ENCODE data around the gene EXOC4.
"Not testable (repeated sequence)": the region's sequence is repeated elsewhere in the genome, so short reads cannot be mapped to it uniquely, and the experiment has no call there.

The EXOC4 gene

GRCh38 chr7:133309333-133309732 is 56.5 kb downstream of the EXOC4 start:
- Histone ChIP-seq H3K36me3 (ENCODE audit: insufficient read depth, low read length) (peaks cover 32% of the 10 kb centered on the region), H3K27ac (ENCODE audit: low read depth, low read length) (no peak overlapping the region), H3K27me3 (ENCODE audit: insufficient read depth, low read length) (no peaks in the 10 kb centered on the region), H2AFZ (ENCODE audit: low read length, unreplicated experiment) (no peak overlapping the region), H3K4me1 (ENCODE audit: control insufficient read depth, insufficient read depth, low read length, unreplicated experiment) (no peaks in the 10 kb centered on the region), H3K4me3 (ENCODE audit: low read depth, low read length) (no peak overlapping the region), H3K79me2 (ENCODE audit: control insufficient read depth, insufficient read depth, low read length, unreplicated experiment) (no peaks in the 10 kb centered on the region)

- H3K27me3 ChIP-seq (ENCODE audit: insufficient read depth, low read length) = no peaks in the 10 kb centered on the region
- peaks cover 30% of the 10 kb centered on the region for H3K36me3 ChIP-seq (ENCODE audit: insufficient read depth, low read length)
- H3K27ac ChIP-seq (ENCODE audit: low read depth, low read length) = no peak overlapping the region
- no peak overlapping the region for H3K4me3 ChIP-seq (ENCODE audit: low read depth, low read length)
- H3K4me1 ChIP-seq (ENCODE audit: control insufficient read depth, insufficient read depth, low read length, unreplicated experiment) = peaks cover 4% of the 10 kb centered on the region
- no peak overlapping the region for H2AFZ ChIP-seq (ENCODE audit: low read length, unreplicated experiment)
- no peaks in the 10 kb centered on the region for H3K79me2 ChIP-seq (ENCODE audit: control insufficient read depth, insufficient read depth, low read length, unreplicated experiment)
These were observed 57.5 kb downstream of the EXOC4 start for GRCh38 chr7:133310232-133310862.

DNA sequence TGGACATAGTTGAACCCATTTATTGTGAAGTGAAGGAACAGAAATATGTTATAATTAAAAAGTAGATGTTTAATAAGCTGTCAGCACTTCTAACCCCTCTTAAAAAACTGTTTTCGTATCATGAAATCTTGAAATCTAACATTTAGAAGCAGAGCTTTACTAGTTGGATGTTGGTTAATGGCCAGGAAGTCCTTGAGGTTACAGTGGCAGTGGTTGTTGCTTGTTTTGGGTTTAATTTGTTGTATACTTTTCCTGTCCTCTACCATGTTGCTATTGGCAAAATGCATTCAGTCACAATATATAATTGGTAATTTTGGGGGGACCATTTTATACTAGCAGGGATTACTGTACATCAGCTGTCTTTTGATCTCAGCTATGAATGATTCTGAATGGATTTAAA is 60.7 kb downstream of the EXOC4 start:
- Histone ChIP-seq H3K27me3 (ENCODE audit: insufficient read depth, low read length) (no peaks in the 10 kb centered on the region), H3K27ac (ENCODE audit: low read depth, low read length) (no peak overlapping the region), H3K4me1 (ENCODE audit: control insufficient read depth, insufficient read depth, low read length, unreplicated experiment) (peaks cover 4% of the 10 kb centered on the region), H3K79me2 (ENCODE audit: control insufficient read depth, insufficient read depth, low read length, unreplicated experiment) (no peaks in the 10 kb centered on the region), H3K4me3 (ENCODE audit: low read depth, low read length) (no peak overlapping the region), H3K36me3 (ENCODE audit: insufficient read depth, low read length) (peaks cover 5% of the 10 kb centered on the region), H2AFZ (ENCODE audit: low read length, unreplicated experiment) (no peak overlapping the region)

DNA sequence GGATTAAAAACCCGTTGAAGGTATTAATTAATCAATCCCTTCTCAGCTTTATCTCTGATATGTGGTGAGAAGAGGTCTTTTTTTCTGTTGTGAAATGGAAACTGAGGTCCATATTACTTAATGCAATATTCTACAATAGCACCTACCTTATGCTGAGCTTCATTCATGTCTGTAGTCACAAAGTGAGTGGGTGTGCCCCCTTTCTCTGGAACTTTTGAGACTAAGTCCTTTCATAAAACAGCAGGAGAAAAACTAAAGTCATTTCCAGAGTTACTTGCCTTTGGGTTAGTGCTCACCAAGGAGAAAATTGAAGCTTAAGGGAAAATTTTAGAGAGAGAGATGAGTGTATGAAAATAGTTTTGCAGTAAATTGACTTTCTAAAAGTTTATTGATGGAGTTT is 61.2 kb downstream of the EXOC4 start:
- Histone ChIP-seq H3K27ac (ENCODE audit: low read depth, low read length) (no peak overlapping the region), H3K4me1 (ENCODE audit: control insufficient read depth, insufficient read depth, low read length, unreplicated experiment) (peaks cover 4% of the 10 kb centered on the region), H3K4me3 (ENCODE audit: low read depth, low read length) (no peak overlapping the region), H3K36me3 (ENCODE audit: insufficient read depth, low read length) (peaks cover 5% of the 10 kb centered on the region), H2AFZ (ENCODE audit: low read length, unreplicated experiment) (no peak overlapping the region), H3K27me3 (ENCODE audit: insufficient read depth, low read length) (no peaks in the 10 kb centered on the region), H3K79me2 (ENCODE audit: control insufficient read depth, insufficient read depth, low read length, unreplicated experiment) (no peaks in the 10 kb centered on the region)

DNA sequence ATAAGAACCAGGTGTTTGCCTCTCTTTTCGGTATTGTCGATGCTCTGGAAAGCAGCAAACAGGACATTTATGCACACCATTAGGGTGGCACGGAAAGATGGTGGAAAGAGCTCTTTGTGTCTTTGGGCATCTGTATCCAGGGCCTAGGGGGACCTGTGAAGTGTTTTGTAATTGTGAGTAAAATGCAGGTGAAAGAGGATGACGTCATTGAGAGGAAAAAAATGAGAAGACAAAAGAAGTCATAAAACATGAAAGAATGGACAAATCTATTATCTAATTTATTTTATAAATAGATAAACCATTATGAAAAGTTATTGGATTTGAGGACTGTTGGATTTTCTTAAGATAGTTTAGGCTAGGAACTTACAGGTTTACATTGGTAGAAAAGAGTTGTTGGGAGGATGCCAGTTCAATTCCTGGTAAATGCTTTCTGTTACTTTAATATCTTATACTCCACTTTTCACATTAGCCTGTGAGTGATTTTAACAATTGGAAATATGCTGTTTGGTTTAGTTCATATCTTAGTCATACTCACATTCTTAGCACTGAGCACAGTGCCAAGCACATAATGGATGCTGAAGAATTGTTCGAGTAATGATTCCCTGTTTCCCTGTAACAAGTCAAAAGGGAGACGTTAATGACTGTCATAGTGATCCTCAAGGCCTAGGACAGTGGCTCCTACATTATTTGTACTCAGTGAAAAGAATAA is 62.6 kb downstream of the EXOC4 start:
- no peaks in the 10 kb centered on the region for H3K27me3 ChIP-seq (ENCODE audit: insufficient read depth, low read length)
- no peak overlapping the region for H2AFZ ChIP-seq (ENCODE audit: low read length, unreplicated experiment)
- no peak overlapping the region for H3K27ac ChIP-seq (ENCODE audit: low read depth, low read length)
- H3K79me2 ChIP-seq (ENCODE audit: control insufficient read depth, insufficient read depth, low read length, unreplicated experiment) = no peaks in the 10 kb centered on the region
- H3K36me3 ChIP-seq (ENCODE audit: insufficient read depth, low read length) = peaks cover 11% of the 10 kb centered on the region
- no peak overlapping the region for H3K4me3 ChIP-seq (ENCODE audit: low read depth, low read length)
- peaks cover 4% of the 10 kb centered on the region for H3K4me1 ChIP-seq (ENCODE audit: control insufficient read depth, insufficient read depth, low read length, unreplicated experiment)

GRCh38 chr7:133319842-133320241 is 67.0 kb downstream of the EXOC4 start:
- H3K36me3 ChIP-seq (ENCODE audit: insufficient read depth, low read length) = peaks cover 13% of the 10 kb centered on the region; the same call in 1 of the 2 replicates
- no peak overlapping the region for H3K4me3 ChIP-seq (ENCODE audit: low read depth, low read length)
- no peak overlapping the region for H3K27ac ChIP-seq (ENCODE audit: low read depth, low read length)
- no peaks in the 10 kb centered on the region for H3K79me2 ChIP-seq (ENCODE audit: control insufficient read depth, insufficient read depth, low read length, unreplicated experiment)
- no peaks in the 10 kb centered on the region for H3K27me3 ChIP-seq (ENCODE audit: insufficient read depth, low read length)
- H3K4me1 ChIP-seq (ENCODE audit: control insufficient read depth, insufficient read depth, low read length, unreplicated experiment) = peaks cover 4% of the 10 kb centered on the region
- H2AFZ ChIP-seq (ENCODE audit: low read length, unreplicated experiment) = no peak overlapping the region

GRCh38 chr7:133320891-133321290 is 68.0 kb downstream of the EXOC4 start:
- no peaks in the 10 kb centered on the region for H3K4me1 ChIP-seq (ENCODE audit: control insufficient read depth, insufficient read depth, low read length, unreplicated experiment)
- no peak overlapping the region for H3K27ac ChIP-seq (ENCODE audit: low read depth, low read length)
- no peak overlapping the region for H3K4me3 ChIP-seq (ENCODE audit: low read depth, low read length)
- peaks cover 13% of the 10 kb centered on the region; the same call in 1 of the 2 replicates for H3K36me3 ChIP-seq (ENCODE audit: insufficient read depth, low read length)
- no peak overlapping the region for H2AFZ ChIP-seq (ENCODE audit: low read length, unreplicated experiment)
- no peaks in the 10 kb centered on the region for H3K79me2 ChIP-seq (ENCODE audit: control insufficient read depth, insufficient read depth, low read length, unreplicated experiment)
- H3K27me3 ChIP-seq (ENCODE audit: insufficient read depth, low read length) = no peaks in the 10 kb centered on the region

DNA sequence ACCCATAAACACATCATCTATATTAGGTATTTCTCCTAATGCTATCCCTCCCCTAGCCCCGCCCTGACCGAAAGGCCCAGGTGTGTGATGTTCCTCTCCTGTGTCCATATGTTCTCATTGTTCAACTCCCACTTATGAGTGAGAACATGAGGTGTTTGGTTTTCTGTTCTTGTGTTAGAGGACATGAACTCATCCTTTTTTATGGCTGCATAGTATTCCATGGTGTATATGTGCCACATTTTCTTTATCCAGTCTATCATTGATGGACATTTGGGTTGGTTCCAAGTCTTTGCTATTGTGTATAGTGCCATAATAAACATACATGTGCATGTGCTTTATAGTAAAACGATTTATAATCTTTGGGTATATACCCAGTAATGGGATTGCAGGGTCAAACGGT is 68.5 kb downstream of the EXOC4 start:
- H3K27me3 ChIP-seq (ENCODE audit: insufficient read depth, low read length); H3K27ac ChIP-seq (ENCODE audit: low read depth, low read length); H3K4me3 ChIP-seq (ENCODE audit: low read depth, low read length); H2AFZ ChIP-seq (ENCODE audit: low read length, unreplicated experiment); H3K79me2 ChIP-seq (ENCODE audit: control insufficient read depth, insufficient read depth, low read length, unreplicated experiment); H3K4me1 ChIP-seq (ENCODE audit: control insufficient read depth, insufficient read depth, low read length, unreplicated experiment): not testable (repeated sequence)
- H3K36me3 ChIP-seq (ENCODE audit: insufficient read depth, low read length) = peaks cover 13% of the 10 kb centered on the region; the same call in 1 of the 2 replicates

DNA sequence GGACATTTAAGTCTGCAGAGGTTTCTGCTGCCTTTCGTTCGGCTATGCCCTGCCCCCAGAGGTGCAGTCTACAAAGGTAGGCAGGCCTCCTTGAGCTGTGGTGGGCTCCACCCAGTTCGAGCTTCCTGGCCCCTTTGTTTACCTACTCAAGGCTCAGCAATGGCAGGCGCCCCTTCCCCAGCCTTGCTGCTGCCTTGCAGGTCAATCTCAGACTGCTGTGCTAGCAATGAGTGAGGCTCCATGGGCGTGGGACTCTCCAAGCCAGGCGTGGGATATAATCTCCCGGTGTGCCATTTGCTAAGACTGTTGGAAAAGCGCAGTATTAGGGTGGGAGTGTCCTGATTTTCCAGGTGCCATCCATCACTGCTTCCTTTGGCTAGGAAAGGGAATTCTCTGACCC is 73.9 kb downstream of the EXOC4 start:
- not testable (repeated sequence) for H3K79me2 ChIP-seq (ENCODE audit: control insufficient read depth, insufficient read depth, low read length, unreplicated experiment); H3K4me1 ChIP-seq (ENCODE audit: control insufficient read depth, insufficient read depth, low read length, unreplicated experiment); H3K27ac ChIP-seq (ENCODE audit: low read depth, low read length); H3K27me3 ChIP-seq (ENCODE audit: insufficient read depth, low read length); H3K4me3 ChIP-seq (ENCODE audit: low read depth, low read length); H3K36me3 ChIP-seq (ENCODE audit: insufficient read depth, low read length); H2AFZ ChIP-seq (ENCODE audit: low read length, unreplicated experiment)

- not testable (repeated sequence) for H2AFZ ChIP-seq (ENCODE audit: low read length, unreplicated experiment); H3K79me2 ChIP-seq (ENCODE audit: control insufficient read depth, insufficient read depth, low read length, unreplicated experiment); H3K4me3 ChIP-seq (ENCODE audit: low read depth, low read length); H3K36me3 ChIP-seq (ENCODE audit: insufficient read depth, low read length); H3K27ac ChIP-seq (ENCODE audit: low read depth, low read length); H3K4me1 ChIP-seq (ENCODE audit: control insufficient read depth, insufficient read depth, low read length, unreplicated experiment); H3K27me3 ChIP-seq (ENCODE audit: insufficient read depth, low read length)
These were observed 75.1 kb downstream of the EXOC4 start for GRCh38 chr7:133328021-133328420.

DNA sequence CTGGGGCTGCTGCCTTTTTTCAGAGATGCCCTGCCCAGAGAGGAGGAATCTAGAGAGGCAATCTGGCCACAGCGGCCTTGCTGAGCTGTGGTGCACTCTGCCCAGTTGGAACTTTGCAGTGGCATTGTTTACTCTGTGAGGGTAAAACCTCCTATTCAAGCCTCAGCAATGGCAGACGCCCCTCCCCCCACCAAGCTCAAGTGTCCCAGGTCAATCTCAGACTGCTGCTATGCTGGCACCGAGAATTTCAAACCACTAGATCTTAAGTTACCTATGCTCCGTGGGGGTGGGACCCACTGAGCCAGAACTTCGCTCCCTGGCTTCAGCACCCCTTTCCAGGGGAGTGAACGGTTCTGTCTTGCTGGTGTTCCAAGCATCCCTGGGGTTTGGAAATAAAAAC is 77.2 kb downstream of the EXOC4 start:
- no peak overlapping the region for H3K4me3 ChIP-seq (ENCODE audit: low read depth, low read length)
- no peak overlapping the region for H3K27ac ChIP-seq (ENCODE audit: low read depth, low read length)
- no peaks in the 10 kb centered on the region for H3K4me1 ChIP-seq (ENCODE audit: control insufficient read depth, insufficient read depth, low read length, unreplicated experiment)
- no peak overlapping the region for H2AFZ ChIP-seq (ENCODE audit: low read length, unreplicated experiment)
- H3K79me2 ChIP-seq (ENCODE audit: control insufficient read depth, insufficient read depth, low read length, unreplicated experiment) = no peaks in the 10 kb centered on the region
- no peaks in the 10 kb centered on the region for H3K27me3 ChIP-seq (ENCODE audit: insufficient read depth, low read length)
- H3K36me3 ChIP-seq (ENCODE audit: insufficient read depth, low read length) = peaks cover 4% of the 10 kb centered on the region; the same call in 1 of the 2 replicates

Measured in ACC112 (cell line).